ENCODE measurements around the gene PRMT3. TPM values are rescaled to one million over a fixed set of nuclear protein-coding genes. Genes with fewer than 3 reads are reported as not detected.

Gene PRMT3
- total and polyA plus RNA-seq, 2 donors (not counting 1 experiment from before 2014, with no cell fraction given), result 6.0 to 18.3 TPM

- peaks cover 4 to 8% of the 10 kb centered on the region in 2 experiments for H3K36me3 ChIP-seq (replicated peaks in 1 of 2; ENCODE audit: control extremely low read depth in 1 of 2, control insufficient read depth in 1 of 2, extremely low read depth in 1 of 2, insufficient read depth in 2 of 2, low read length in 1 of 2)
- DNase-seq (no peak), ATAC-seq (ENCODE audit: low read depth) (no peak)
- no CpG with 5 or more reads among the region's 1 CpG for WGBS (ENCODE audit: insufficient coverage)
- Mint-ChIP-seq H3K4me3 (peak overlapping the region; percentile 88), H3K9me3 (ENCODE audit: insufficient read depth) (no peaks in the 10 kb centered on the region), H3K4me1 (peaks cover 50% of the 10 kb centered on the region), H3K27me3 (no peaks in the 10 kb centered on the region), H3K27ac (peak overlapping the region; percentile 35)
- H3K27ac ChIP-seq (ENCODE audit: low read length in 2 of 2), result peak overlapping the region in 1 of 2 donors; percentile 82
- H3K79me2 ChIP-seq (ENCODE audit: control insufficient read depth, insufficient read depth, low read length), result peaks cover 11% of the 10 kb centered on the region
- H3K27me3 ChIP-seq (replicated peaks in 1 of 4; ENCODE audit: control extremely low read depth in 1 of 4, control insufficient read depth in 3 of 4, insufficient read depth in 4 of 4, low read length in 3 of 4), result no peaks in the 10 kb centered on the region
- POLR2A ChIA-PET, result no interaction called here
- H3K9ac ChIP-seq (ENCODE audit: low read length), result no peak overlapping the region
- peak overlapping the region in 1 of 5 experiments; percentile 88 for H3K4me3 ChIP-seq (ENCODE audit: control extremely low read depth in 1 of 5, extremely low read depth in 1 of 5, insufficient read depth in 1 of 5, low read depth in 2 of 5, low read length in 4 of 5)
- intact Hi-C loops (cut with micrococcal nuclease), result loop anchor here (5.0 to 10.0 kb wide), 2 partner anchors 1730 to 1968 kb away; partner anchors contain the start of genes LDHA and SPTY2D1
- TF ChIP-seq EZH2 (IDR thresholded peaks at IDR 0.05; ENCODE audit: borderline replicate concordance, insufficient read depth, low read depth, low read length, poor library complexity, severe bottlenecking) (no peak), CTCF (IDR thresholded peaks at IDR 0.05) (no peak)
- H2AFZ ChIP-seq (ENCODE audit: insufficient read depth, low read depth, low read length, poor library complexity, severe bottlenecking), result peak overlapping the region; percentile 98
- CTCF ChIA-PET, result interaction anchor here (2.8 kb wide), 1 partner anchor 9 kb away, joined by 19 read pairs; no protein-coding TSS in a partner anchor
- H3K4me2 ChIP-seq (replicated peaks; ENCODE audit: low read depth, low read length, poor library complexity, severe bottlenecking), result peak overlapping the region; percentile 93
- H3K9me3 ChIP-seq (ENCODE audit: control extremely low read depth in 1 of 3, control insufficient read depth in 2 of 3, insufficient read depth in 1 of 3, low read length in 2 of 3), result no peaks in the 10 kb centered on the region
- no peaks in the 10 kb centered on the region for H4K20me1 ChIP-seq (ENCODE audit: control insufficient read depth, insufficient read depth, low read length, poor library complexity, severe bottlenecking)
- peaks cover 22 to 31% of the 10 kb centered on the region in 2 donors for H3K4me1 ChIP-seq (ENCODE audit: control insufficient read depth in 2 of 2, insufficient read depth in 2 of 2, low read length in 2 of 2)
Observed at GRCh38 chr11:20362481-20362880, 25.0 kb upstream of the PRMT3 start.

- Histone ChIP-seq H3K4me3 (ENCODE audit: control extremely low read depth in 1 of 5, extremely low read depth in 1 of 5, insufficient read depth in 1 of 5, low read depth in 2 of 5, low read length in 4 of 5) (peak overlapping the region; percentile 75 to 88 (median 80)), H3K4me2 (replicated peaks; ENCODE audit: low read depth, low read length, poor library complexity, severe bottlenecking) (peak overlapping the region; percentile 93), H2AFZ (ENCODE audit: insufficient read depth, low read depth, low read length, poor library complexity, severe bottlenecking) (peak overlapping the region; percentile 98), H4K20me1 (ENCODE audit: control insufficient read depth, insufficient read depth, low read length, poor library complexity, severe bottlenecking) (no peaks in the 10 kb centered on the region), H3K9me3 (ENCODE audit: control extremely low read depth in 1 of 3, control insufficient read depth in 2 of 3, insufficient read depth in 1 of 3, low read length in 2 of 3) (no peaks in the 10 kb centered on the region), H3K27me3 (replicated peaks in 1 of 4; ENCODE audit: control extremely low read depth in 1 of 4, control insufficient read depth in 3 of 4, insufficient read depth in 4 of 4, low read length in 3 of 4) (no peaks in the 10 kb centered on the region), H3K4me1 (ENCODE audit: control insufficient read depth in 2 of 2, insufficient read depth in 2 of 2, low read length in 2 of 2) (peaks cover 22 to 31% of the 10 kb centered on the region in 2 donors), H3K79me2 (ENCODE audit: control insufficient read depth, insufficient read depth, low read length) (peaks cover 11% of the 10 kb centered on the region), H3K36me3 (replicated peaks in 1 of 2; ENCODE audit: control extremely low read depth in 1 of 2, control insufficient read depth in 1 of 2, extremely low read depth in 1 of 2, insufficient read depth in 2 of 2, low read length in 1 of 2) (peaks cover 5 to 9% of the 10 kb centered on the region in 2 experiments), H3K9ac (ENCODE audit: low read length) (peak overlapping the region; percentile 92), H3K27ac (ENCODE audit: low read length in 2 of 2) (peak overlapping the region; percentile 57 to 82)
- H3K4me1 Mint-ChIP-seq, result peaks cover 54% of the 10 kb centered on the region
- H3K27ac Mint-ChIP-seq, result peak overlapping the region; percentile 89
- DNase-seq (no peak), ATAC-seq (ENCODE audit: low read depth) (no peak)
- intact Hi-C loops (cut with micrococcal nuclease), result loop anchor here (1.0 to 10.0 kb wide), 3 partner anchors 24 to 1968 kb away; partner anchors contain the start of genes LDHA, PRMT3 and SPTY2D1
- ChIA-PET POLR2A (no interaction called here), CTCF (interaction anchor here (0.6 to 2.8 kb wide), 2 partner anchors 10 to 1287 kb away, joined by 3 to 19 read pairs; no protein-coding TSS in a partner anchor)
- WGBS (ENCODE audit: insufficient coverage), result 81% methylated on average over 2 of the region's 2 CpGs
- TF ChIP-seq CTCF (IDR thresholded peaks at IDR 0.05) (no peak), EZH2 (IDR thresholded peaks at IDR 0.05; ENCODE audit: borderline replicate concordance, insufficient read depth, low read depth, low read length, poor library complexity, severe bottlenecking) (no peak)
- H3K4me3 Mint-ChIP-seq, result peak overlapping the region; percentile 88
- H3K9me3 Mint-ChIP-seq (ENCODE audit: insufficient read depth), result no peaks in the 10 kb centered on the region
- no peaks in the 10 kb centered on the region for H3K27me3 Mint-ChIP-seq
Observed at GRCh38 chr11:20363149-20363499, 24.4 kb upstream of the PRMT3 start.
